ENCODE measurements around the gene BHLHA15.

DNA sequence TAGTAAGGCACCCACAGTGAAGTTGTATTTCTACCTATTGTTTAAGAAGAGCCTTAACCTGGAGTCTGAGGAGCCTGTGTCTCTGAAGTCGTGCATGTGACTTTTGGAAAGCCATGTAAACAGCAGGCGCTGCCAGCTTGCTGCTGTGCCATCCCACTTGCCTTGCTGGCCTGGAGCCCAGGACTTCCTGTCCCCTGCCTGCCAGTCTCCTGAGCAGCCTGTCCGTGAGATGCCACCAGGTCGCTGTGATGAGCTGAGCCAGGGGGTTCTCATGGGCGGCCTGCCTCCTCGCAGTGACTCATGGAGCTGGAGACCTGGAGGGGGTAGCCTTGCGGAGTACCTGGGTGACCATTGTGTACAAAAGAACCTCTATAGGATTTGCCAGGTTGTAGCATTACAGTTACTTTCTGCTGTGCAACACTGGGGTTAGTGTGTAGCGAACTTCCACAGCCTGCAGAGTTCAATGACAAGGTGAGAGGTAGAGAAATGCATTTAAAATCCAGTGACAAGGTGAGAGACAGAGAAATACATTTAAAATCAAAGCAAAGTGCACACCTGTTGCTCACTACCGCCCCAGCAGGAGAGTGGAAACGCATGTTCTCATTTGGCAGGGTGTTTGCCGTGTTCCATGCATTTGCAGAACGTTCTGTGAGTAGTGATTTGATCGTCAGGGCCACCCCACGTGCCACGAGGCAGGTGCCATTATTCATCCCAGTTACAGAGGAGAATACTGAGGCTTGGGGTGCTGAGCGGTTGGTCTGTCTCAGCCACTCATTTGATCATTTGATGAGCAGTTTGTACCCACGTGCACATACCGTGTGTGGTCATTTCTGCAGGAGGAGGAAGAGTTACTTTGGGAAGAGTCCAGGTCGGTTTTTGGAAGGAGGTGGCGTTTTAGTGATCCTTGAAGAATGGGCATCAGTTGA is 36.6 kb upstream of the BHLHA15 start:
- no peak for TF ChIP-seq CTCF (IDR thresholded peaks at IDR 0.05)
- TF ChIP-seq POLR2AphosphoS5 (IDR thresholded peaks at IDR 0.05; ENCODE audit: insufficient read depth in 1 of 2, low read depth in 1 of 2) = no peak
- no peak for TF ChIP-seq POLR2A (IDR thresholded peaks at IDR 0.05)

All from vagina (tissue), 2 donors.